Measurements from ENCODE around the gene CRYBG2. TPM values are rescaled to one million over a fixed set of nuclear protein-coding genes. Genes with fewer than 3 reads are reported as not detected.

The CRYBG2 gene
- total and polyA plus RNA-seq, 2 of the 8 experiments (the other 6 are each of a cell fraction or from before 2014, with no cell fraction given): 14.2 to 17.0 TPM

DNA sequence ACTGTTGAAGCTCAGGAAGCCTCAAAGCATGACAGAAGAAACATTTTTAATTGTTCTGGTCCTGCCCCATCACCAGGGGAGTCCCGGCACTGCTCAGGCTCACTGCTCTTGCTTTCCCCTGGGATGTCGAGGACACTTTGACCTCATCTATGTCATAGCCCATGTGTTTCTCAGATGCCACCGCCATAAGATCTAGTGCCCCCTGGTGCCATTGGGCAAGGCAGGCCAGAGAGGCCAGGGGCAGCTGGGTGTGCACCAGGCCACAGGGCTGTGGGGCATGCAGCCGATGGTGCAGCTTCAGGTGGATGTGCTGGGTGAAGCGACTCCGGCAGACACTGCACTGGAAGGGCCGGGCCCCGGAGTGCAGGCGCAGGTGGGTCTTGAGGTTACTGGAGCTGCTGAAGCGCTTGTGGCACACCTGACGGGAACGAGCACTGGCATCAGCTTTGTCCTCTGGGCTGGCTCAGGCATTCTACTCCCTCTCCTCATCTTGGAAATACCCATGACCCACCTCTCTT is 7.7 kb upstream of the CRYBG2 start:
- H3K36me3 ChIP-seq (ENCODE audit: control insufficient read depth in 2 of 4, insufficient read depth in 4 of 4, low read length in 3 of 4): no peaks in the 10 kb centered on the region
- H3K9me3 ChIP-seq (ENCODE audit: insufficient read depth in 2 of 2, low read depth in 1 of 2, low read length in 1 of 2): no peaks in the 10 kb centered on the region
- H3K23ac ChIP-seq (ENCODE audit: insufficient read length): no peak overlapping the region
- ChIA-PET CTCF (ENCODE audit: partially characterized antibody) (interaction anchor here (0.6 to 14.1 kb wide), 14 partner anchors 8 to 1100 kb away, joined by 3 to 297 read pairs (median 26); partner anchors contain the start of genes CRYBG2, SH3BGRL3 and ZNF683), POLR2A (ENCODE audit: partially characterized antibody) (interaction anchor here (0.9 to 4.4 kb wide), 8 partner anchors 8 to 68 kb away, joined by 3 to 36 read pairs (median 4); partner anchors contain the start of genes CD52 and LIN28A)
- H2AFZ ChIP-seq (ENCODE audit: low read length): no peak overlapping the region
- no peak overlapping the region for H3K56ac ChIP-seq (replicated peaks; ENCODE audit: insufficient read length, low read depth, low read length)
- no peak overlapping the region for H3K4ac ChIP-seq (replicated peaks; ENCODE audit: insufficient read length, low read depth, low read length)
- no peak overlapping the region for H2BK120ac ChIP-seq (replicated peaks; ENCODE audit: low read depth, low read length)
- no peaks in the 10 kb centered on the region for H4K20me1 ChIP-seq (replicated peaks in 1 of 2; ENCODE audit: control insufficient read depth in 1 of 2, insufficient read depth in 2 of 2, low read length in 2 of 2)
- peak overlapping the region; percentile 12 for H4K91ac ChIP-seq (replicated peaks; ENCODE audit: insufficient read length, low read length)
- H4K8ac ChIP-seq (ENCODE audit: extremely low read depth, insufficient read depth, low read length): peak overlapping the region; percentile 7; the same call in 1 of the 2 replicates
- H3K14ac ChIP-seq (ENCODE audit: insufficient read length): no peak overlapping the region
- no peak overlapping the region for H2BK15ac ChIP-seq (ENCODE audit: low read length)
- no peak overlapping the region for H3K18ac ChIP-seq (ENCODE audit: extremely low read depth, low read length)
- FAIRE-seq (no peak), DNase-seq (ENCODE audit: low read depth in 1 of 2, low spot score in 2 of 2) (no peak)
- no peak overlapping the region for H3K27ac ChIP-seq (ENCODE audit: low read depth, low read length)
- TF ChIP-seq EP300 (IDR thresholded peaks at IDR 0.05; ENCODE audit: borderline replicate concordance in 1 of 2, low read depth in 2 of 2, low read length in 2 of 2) (no peak), CTCF (IDR thresholded peaks at IDR 0.05; ENCODE audit: control extremely low read depth in 1 of 3, insufficient read depth in 1 of 3, low read depth in 1 of 3, low read length in 3 of 3) (peak in 1 of 3 experiments; percentile 13; a peak in 1 of 4 replicates)
- H3K79me1 ChIP-seq (ENCODE audit: low read depth, low read length): no peaks in the 10 kb centered on the region
- peaks cover 8% of the 10 kb centered on the region; the same call in 1 of the 2 replicates for H3K23me2 ChIP-seq (ENCODE audit: low read depth, low read length)
- no peak overlapping the region for H3K4me3 ChIP-seq (ENCODE audit: extremely low read depth in 1 of 4, insufficient read depth in 2 of 4, low read depth in 3 of 4, low read length in 4 of 4)
- H3K4me1 ChIP-seq (replicated peaks in 1 of 4; ENCODE audit: control insufficient read depth in 3 of 4, insufficient read depth in 4 of 4, low read length in 3 of 4): peaks cover 6 to 21% (median 16%) of the 10 kb centered on the region in 4 experiments
- 88% methylated on average over 12 of the region's 12 CpGs; no CpG with 5 or more reads in 1 of the 2 experiments for WGBS, 2 experiments (ENCODE audit: extremely low coverage in 1 of 2, insufficient coverage in 1 of 2, insufficient read length in 1 of 2, insufficient replicate concordance in 2 of 2, low coverage in 1 of 2, low lambda C conversion rate in 2 of 2, missing lambda C conversion rate in 1 of 2)
- H3K9ac ChIP-seq (replicated peaks in 1 of 4; ENCODE audit: extremely low read depth in 1 of 4, low read depth in 3 of 4, low read length in 3 of 4): no peak overlapping the region
- 0 out of 2 replicates have a peak overlapping the region, but pooled peaks have one; percentile 11 for H2BK20ac ChIP-seq (ENCODE audit: low read length)
- no peaks in the 10 kb centered on the region for H3K79me2 ChIP-seq (ENCODE audit: control insufficient read depth in 1 of 2, insufficient read depth in 2 of 2, low read length in 2 of 2)
- H4K5ac ChIP-seq (ENCODE audit: insufficient read length, low read depth, low read length): no peak overlapping the region
- no peak overlapping the region for H2AK5ac ChIP-seq (ENCODE audit: low read depth, low read length)
- no peak overlapping the region for H2BK5ac ChIP-seq (ENCODE audit: low read depth, low read length)
- H2BK12ac ChIP-seq (ENCODE audit: low read depth, low read length): 0 out of 2 replicates have a peak overlapping the region, but pooled peaks have one; percentile 65
- peaks cover 0 to 17% (median 11%) of the 10 kb centered on the region in 4 experiments; a peak in 4 of 7 replicates for H3K27me3 ChIP-seq (replicated peaks in 1 of 4; ENCODE audit: control insufficient read depth in 3 of 4, extremely low read depth in 1 of 4, insufficient read depth in 3 of 4, low read length in 3 of 4)
- peak overlapping the region in 1 of 2 experiments; percentile 76; a peak in 1 of 4 replicates for H3K4me2 ChIP-seq (ENCODE audit: insufficient read depth in 1 of 2, low read depth in 2 of 2, low read length in 2 of 2)
